HL-60 (cell line): ENCODE measurements around the gene TUBGCP3.

Experiments used
- DNase-seq, 2 experiments: peaks; one replicate each; pipeline ENCODE4 v3.0.0-alpha.2; 2010 to 2020; ENCODE audit warnings: low read depth in 1 of 2, low spot score in 1 of 2
- H3K27ac ChIP-seq: fragments of 250-450 bp; sonication (Bioruptor Pico); replicated peaks from 2 replicates; pipeline ENCODE4 v1.5.1; 2020; ENCODE audit warnings: mild to moderate bottlenecking, moderate library complexity
- H3K27me3 ChIP-seq: fragments of 250-450 bp; sonication (Bioruptor Pico); 2 replicates; pipeline ENCODE4 v1.5.1; 2021; ENCODE audit warnings: mild to moderate bottlenecking, moderate library complexity; ENCODE audit not compliant: insufficient read depth, poor library complexity, severe bottlenecking
- H3K4me3 ChIP-seq: replicated peaks from 2 replicates; pipeline ENCODE4 v1.5.1; 2011; ENCODE audit warnings: mild to moderate bottlenecking, control low read depth, low read length; ENCODE audit not compliant: insufficient read depth
- GABPA ChIP-seq: IDR thresholded peaks from 2 replicates; pipeline ENCODE4 v1.6.1; 2012; ENCODE audit warnings: low read depth
- POLR2AphosphoS5 ChIP-seq: IDR thresholded peaks from 2 replicates; pipeline ENCODE4 v1.6.1; 2012; ENCODE audit warnings: low read depth
- SPI1 ChIP-seq: IDR thresholded peaks from 2 replicates; pipeline ENCODE4 v1.6.1; 2012; ENCODE audit warnings: low read depth, mild to moderate bottlenecking, borderline replicate concordance
- TF ChIP-seq, protein P1 (sequence below): IDR thresholded peaks from 2 replicates; pipeline ENCODE4 v1.6.1; 2012; ENCODE audit warnings: low read depth; ENCODE audit not compliant: insufficient replicate concordance
- TF ChIP-seq, protein P2 (sequence below): IDR thresholded peaks from one replicate; pipeline ENCODE4 v1.5.1; 2011; ENCODE audit warnings: low read length, control low read depth, inconsistent platforms; ENCODE audit not compliant: insufficient read depth

TUBGCP3 gene

DNA sequence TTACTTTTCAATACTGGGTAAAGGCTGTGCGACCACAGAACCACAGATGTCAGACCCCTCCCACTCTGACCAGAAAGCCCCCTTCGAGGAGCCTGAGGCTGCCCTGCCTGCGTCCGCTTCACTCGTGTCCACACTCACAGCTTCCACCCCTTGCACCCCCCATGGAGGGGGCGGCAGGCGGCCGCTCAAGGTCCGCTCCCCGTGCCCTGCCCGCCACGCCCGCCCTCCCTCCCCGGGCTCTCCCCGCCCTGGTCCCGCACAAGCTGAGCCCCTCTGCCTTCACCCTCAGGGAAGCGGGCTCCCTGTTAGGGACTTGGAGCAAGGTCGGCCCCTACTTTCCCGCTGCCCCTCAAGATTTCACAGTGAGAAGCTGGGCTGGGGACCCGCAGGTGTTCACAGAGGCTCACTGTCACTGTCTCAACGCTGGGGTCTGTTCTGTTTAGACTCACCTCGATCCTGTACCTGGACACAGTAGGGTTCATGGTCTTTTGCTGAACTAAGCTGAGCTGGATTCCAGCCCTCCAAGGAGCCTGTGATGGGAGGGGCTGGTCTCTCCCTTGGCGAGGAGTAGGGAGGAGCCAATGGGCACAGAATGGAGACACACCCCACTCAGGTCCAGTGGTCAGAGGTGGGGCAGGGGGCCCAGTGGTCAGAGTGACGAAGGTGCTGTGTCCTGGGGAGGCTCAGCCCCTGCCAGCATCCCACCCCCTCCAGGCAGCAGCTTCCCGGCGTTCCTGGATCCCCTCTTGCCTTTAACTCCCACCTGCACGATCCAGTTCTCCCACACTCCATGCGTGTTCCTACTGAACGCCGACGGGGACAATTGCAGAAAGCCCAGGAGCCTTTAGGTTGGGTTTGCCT lies 142.3 kb downstream of the TUBGCP3 start:
- TF ChIP-seq GABPA (no peak), POLR2AphosphoS5 (no peak), SPI1 (no peak)
- TF ChIP-seq, protein P1, sequence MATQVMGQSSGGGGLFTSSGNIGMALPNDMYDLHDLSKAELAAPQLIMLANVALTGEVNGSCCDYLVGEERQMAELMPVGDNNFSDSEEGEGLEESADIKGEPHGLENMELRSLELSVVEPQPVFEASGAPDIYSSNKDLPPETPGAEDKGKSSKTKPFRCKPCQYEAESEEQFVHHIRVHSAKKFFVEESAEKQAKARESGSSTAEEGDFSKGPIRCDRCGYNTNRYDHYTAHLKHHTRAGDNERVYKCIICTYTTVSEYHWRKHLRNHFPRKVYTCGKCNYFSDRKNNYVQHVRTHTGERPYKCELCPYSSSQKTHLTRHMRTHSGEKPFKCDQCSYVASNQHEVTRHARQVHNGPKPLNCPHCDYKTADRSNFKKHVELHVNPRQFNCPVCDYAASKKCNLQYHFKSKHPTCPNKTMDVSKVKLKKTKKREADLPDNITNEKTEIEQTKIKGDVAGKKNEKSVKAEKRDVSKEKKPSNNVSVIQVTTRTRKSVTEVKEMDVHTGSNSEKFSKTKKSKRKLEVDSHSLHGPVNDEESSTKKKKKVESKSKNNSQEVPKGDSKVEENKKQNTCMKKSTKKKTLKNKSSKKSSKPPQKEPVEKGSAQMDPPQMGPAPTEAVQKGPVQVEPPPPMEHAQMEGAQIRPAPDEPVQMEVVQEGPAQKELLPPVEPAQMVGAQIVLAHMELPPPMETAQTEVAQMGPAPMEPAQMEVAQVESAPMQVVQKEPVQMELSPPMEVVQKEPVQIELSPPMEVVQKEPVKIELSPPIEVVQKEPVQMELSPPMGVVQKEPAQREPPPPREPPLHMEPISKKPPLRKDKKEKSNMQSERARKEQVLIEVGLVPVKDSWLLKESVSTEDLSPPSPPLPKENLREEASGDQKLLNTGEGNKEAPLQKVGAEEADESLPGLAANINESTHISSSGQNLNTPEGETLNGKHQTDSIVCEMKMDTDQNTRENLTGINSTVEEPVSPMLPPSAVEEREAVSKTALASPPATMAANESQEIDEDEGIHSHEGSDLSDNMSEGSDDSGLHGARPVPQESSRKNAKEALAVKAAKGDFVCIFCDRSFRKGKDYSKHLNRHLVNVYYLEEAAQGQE, result no peak
- TF ChIP-seq, protein P2, sequence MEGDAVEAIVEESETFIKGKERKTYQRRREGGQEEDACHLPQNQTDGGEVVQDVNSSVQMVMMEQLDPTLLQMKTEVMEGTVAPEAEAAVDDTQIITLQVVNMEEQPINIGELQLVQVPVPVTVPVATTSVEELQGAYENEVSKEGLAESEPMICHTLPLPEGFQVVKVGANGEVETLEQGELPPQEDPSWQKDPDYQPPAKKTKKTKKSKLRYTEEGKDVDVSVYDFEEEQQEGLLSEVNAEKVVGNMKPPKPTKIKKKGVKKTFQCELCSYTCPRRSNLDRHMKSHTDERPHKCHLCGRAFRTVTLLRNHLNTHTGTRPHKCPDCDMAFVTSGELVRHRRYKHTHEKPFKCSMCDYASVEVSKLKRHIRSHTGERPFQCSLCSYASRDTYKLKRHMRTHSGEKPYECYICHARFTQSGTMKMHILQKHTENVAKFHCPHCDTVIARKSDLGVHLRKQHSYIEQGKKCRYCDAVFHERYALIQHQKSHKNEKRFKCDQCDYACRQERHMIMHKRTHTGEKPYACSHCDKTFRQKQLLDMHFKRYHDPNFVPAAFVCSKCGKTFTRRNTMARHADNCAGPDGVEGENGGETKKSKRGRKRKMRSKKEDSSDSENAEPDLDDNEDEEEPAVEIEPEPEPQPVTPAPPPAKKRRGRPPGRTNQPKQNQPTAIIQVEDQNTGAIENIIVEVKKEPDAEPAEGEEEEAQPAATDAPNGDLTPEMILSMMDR, result no peak
- H3K27ac ChIP-seq, result no peak overlapping the region
- DNase-seq, result no peak
- H3K27me3 ChIP-seq, result peaks cover 6% of the 10 kb centered on the region
- no peak overlapping the region for H3K4me3 ChIP-seq

DNA sequence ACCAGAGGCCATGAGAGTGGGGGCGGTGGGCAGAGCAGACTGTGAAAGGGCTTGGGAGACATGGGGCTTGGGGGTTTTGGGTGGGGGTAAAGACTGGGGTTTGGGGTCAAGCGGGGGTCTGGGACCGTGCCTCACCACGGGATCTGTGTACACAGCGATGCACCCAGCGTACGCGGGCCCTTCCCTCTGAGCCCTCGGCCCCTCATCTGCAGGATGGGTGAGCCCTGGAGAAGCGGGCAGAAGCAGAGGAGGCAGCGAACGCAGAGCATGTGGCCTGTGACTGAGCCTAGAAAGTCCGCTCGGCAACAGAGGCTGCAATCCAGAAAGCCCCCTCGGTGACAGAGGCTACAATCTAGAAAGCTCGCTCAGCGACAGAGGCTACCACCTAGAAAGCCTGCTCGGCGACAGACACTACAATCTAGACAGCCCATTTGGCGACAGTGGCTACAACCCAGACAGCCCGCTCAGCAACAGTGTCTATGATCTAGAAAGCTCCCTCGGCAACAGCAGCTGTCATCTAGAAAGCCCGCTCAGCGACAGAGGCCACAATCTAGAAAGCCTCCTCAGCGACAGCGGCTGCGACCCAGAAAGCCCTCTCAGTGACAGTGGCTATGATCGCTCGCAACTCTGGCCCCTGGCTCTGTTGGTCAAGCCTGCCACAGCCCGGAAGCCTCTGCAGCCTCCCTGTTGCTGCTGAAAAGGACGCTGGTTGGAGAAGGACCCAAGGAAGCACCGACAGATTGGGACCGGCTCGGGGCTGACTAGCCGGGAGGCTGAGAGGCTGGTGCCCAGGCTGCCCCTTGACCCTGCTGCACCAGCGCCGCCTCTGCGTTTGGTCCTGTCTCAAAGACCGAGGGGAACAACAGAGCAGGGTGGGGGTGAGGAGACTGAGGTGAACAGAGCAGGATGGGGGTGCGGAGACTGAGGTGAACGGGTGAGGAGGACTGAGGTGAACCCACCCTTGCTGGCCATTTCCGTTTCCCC lies 143.2 kb downstream of the TUBGCP3 start:
- TF ChIP-seq SPI1 (no peak), POLR2AphosphoS5 (no peak), GABPA (no peak)
- TF ChIP-seq, protein P2, result no peak
- TF ChIP-seq, protein P1, result no peak

DNA sequence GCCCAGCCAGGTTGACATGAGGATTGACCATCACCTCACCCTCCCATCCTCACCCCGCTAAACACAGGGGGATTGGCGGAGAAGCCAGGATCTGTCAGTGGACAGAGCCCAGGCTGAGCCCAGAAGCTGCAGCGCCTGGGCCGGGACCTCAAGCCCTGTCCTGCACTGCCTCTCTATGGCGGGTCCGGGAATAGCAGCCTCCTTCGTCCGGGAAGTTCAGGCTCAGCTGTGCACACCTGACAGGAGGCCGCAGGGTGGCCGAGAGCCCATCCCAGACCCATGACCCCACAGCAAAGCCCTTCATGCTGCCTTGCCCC lies 144.0 kb downstream of the TUBGCP3 start:
- Histone ChIP-seq H3K4me3 (no peak overlapping the region), H3K27me3 (peaks cover 10% of the 10 kb centered on the region), H3K27ac (no peak overlapping the region)
- TF ChIP-seq, protein P1, result no peak
- no peak for TF ChIP-seq GABPA
- TF ChIP-seq, protein P2, result peak; percentile 91
- peak; percentile 14 to 70 for DNase-seq

More for the DNA sequence above, 143.2 kb downstream of the TUBGCP3 start:
- Histone ChIP-seq H3K4me3 (no peak overlapping the region), H3K27me3 (peaks cover 7% of the 10 kb centered on the region), H3K27ac (no peak overlapping the region)
- no peak for DNase-seq
